Stimulated activated CD4-positive, alpha-beta T cell treated with anti-CD3 and anti-CD28 coated beads, Interleukin-15, amount 100 ng/mL, for 48 hours (primary cell): ENCODE data around the gene SPRED1.

Experiments
- DNase-seq, 2 donors: peaks; one replicate each; pipeline ENCODE4 v3.0.0-alpha.2; 2020; ENCODE audit warnings: low read depth in 2 of 2

Gene SPRED1

GRCh38 chr15:38281031-38281430 lies 28.4 kb downstream of the SPRED1 start:
- DNase-seq: no peak

GRCh38 chr15:38283010-38283409 lies 30.4 kb downstream of the SPRED1 start:
- no peak for DNase-seq

GRCh38 chr15:38285456-38285855 lies 32.8 kb downstream of the SPRED1 start:
- no peak for DNase-seq

GRCh38 chr15:38294126-38294525 lies 41.5 kb downstream of the SPRED1 start:
- no peak for DNase-seq

- no peak for DNase-seq
Observed at GRCh38 chr15:38297623-38298388, 45.2 kb downstream of the SPRED1 start.

- DNase-seq: no peak
Observed at GRCh38 chr15:38299216-38299615, 46.6 kb downstream of the SPRED1 start.

- DNase-seq: no peak
Observed at GRCh38 chr15:38300395-38300794, 47.8 kb downstream of the SPRED1 start.

- no peak for DNase-seq
Observed at GRCh38 chr15:38304481-38304880, 51.8 kb downstream of the SPRED1 start.

- DNase-seq: no peak
Observed at GRCh38 chr15:38307251-38307650, 54.6 kb downstream of the SPRED1 start.

GRCh38 chr15:38307861-38308641 lies 55.4 kb downstream of the SPRED1 start:
- no peak for DNase-seq

- DNase-seq: no peak
Observed at GRCh38 chr15:38308797-38309196, 56.2 kb downstream of the SPRED1 start.

GRCh38 chr15:38312190-38312589 lies 59.6 kb downstream of the SPRED1 start:
- no peak for DNase-seq

- DNase-seq: no peak
Observed at GRCh38 chr15:38316311-38316710, 63.7 kb downstream of the SPRED1 start.

- DNase-seq: no peak
Observed at GRCh38 chr15:38320181-38320580, 67.5 kb downstream of the SPRED1 start.

- DNase-seq: no peak
Observed at GRCh38 chr15:38320866-38321265, 68.2 kb downstream of the SPRED1 start.

GRCh38 chr15:38323895-38324294 lies 71.3 kb downstream of the SPRED1 start:
- DNase-seq: no peak

GRCh38 chr15:38324939-38325647 lies 72.5 kb downstream of the SPRED1 start:
- no peak for DNase-seq

GRCh38 chr15:38325648-38325990 lies 73.0 kb downstream of the SPRED1 start:
- DNase-seq: no peak

GRCh38 chr15:38332711-38333110 lies 80.1 kb downstream of the SPRED1 start:
- DNase-seq: no peak

- no peak for DNase-seq
Observed at GRCh38 chr15:38335116-38335515, 82.5 kb downstream of the SPRED1 start.

GRCh38 chr15:38344351-38344750 lies 91.7 kb downstream of the SPRED1 start:
- no peak for DNase-seq

- DNase-seq: no peak
Observed at GRCh38 chr15:38349251-38349650, 96.6 kb downstream of the SPRED1 start.

GRCh38 chr15:38351466-38351865 lies 98.8 kb downstream of the SPRED1 start:
- no peak for DNase-seq
